ENCODE measurements around the gene SH3GLB1. TPM values are rescaled to one million over a fixed set of nuclear protein-coding genes. Genes with fewer than 3 reads are reported as not detected.
"Not testable (repeated sequence)": the region's sequence is repeated elsewhere in the genome, so short reads cannot be mapped to it uniquely, and the experiment has no call there.

Gene SH3GLB1
- total and polyA plus RNA-seq, 4 experiments from 2014 or later: 45.0 to 59.6 (median 55.0) TPM

DNA sequence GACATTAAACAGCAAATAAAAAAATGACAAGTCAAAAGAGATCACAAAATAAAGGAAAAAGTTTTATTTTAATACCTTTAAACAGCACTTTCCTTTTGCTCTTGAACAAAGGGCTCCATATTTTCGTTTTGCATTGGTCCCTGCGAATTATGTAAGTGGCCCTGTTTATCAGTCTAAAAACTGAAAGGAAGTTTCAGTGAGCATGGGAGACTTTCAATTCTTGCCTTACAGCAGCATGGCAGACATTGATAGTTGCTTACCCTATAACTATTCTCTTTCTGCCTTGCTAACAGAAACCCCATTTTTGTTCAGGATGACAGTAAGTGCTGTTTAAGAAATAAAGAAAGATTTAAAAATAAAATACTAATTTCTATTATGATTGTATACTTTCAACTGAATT is 5.2 kb upstream of the SH3GLB1 start:
- peaks cover 11% of the 10 kb centered on the region for H3K4me1 ChIP-seq (ENCODE audit: insufficient read depth, low read length)
- H3K4me3 Mint-ChIP-seq: no peak overlapping the region
- H3K4me3 ChIP-seq (ENCODE audit: low read length in 2 of 2): no peak overlapping the region
- H3K9me3 ChIP-seq (ENCODE audit: control insufficient read depth in 1 of 2, low read length in 2 of 2): no peaks in the 10 kb centered on the region
- H3K9me3 Mint-ChIP-seq: no peaks in the 10 kb centered on the region
- peaks cover 12 to 31% (median 15%) of the 10 kb centered on the region in 4 donors for H3K4me1 Mint-ChIP-seq
- peaks cover 0 to 3% of the 10 kb centered on the region in 2 donors for H3K27me3 Mint-ChIP-seq
- POLR2A ChIA-PET (ENCODE audit: partially characterized antibody): no interaction called here
- no peak overlapping the region for H3K27ac ChIP-seq (ENCODE audit: low read depth, low read length)
- intact Hi-C loops (cut with micrococcal nuclease): no loop called here
- no peaks in the 10 kb centered on the region for H3K36me3 ChIP-seq (ENCODE audit: insufficient read depth, low read length)
- H3K36me3 Mint-ChIP-seq: peaks cover 0 to 3% of the 10 kb centered on the region in 2 donors
- CTCF ChIA-PET (ENCODE audit: partially characterized antibody): no interaction called here
- no peak for DNase-seq
- no peaks in the 10 kb centered on the region for H3K27me3 ChIP-seq (ENCODE audit: insufficient read depth, low read length)
- no peak overlapping the region for H3K27ac Mint-ChIP-seq

DNA sequence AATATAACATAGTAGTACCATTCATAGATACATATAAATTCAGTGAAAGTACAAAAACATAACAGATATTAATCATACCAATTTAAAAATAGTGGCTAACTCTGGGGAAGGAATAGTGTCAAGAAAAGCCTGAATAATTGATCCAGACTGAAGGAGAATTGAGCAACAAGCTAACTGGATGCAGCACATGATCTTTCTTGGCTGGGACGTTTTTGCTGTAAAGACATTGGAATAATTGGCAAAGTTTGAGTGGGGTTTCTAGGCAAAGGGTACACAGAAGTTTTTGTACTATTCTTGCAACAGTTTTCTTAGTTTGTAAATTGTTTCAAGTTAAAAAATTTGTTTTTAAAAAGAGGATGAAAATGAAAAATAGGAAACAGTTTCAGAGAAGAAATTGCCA is 2.6 kb upstream of the SH3GLB1 start:
- peaks cover 0 to 15% of the 10 kb centered on the region in 2 donors for H3K36me3 Mint-ChIP-seq
- H3K9me3 Mint-ChIP-seq: no peaks in the 10 kb centered on the region
- peak overlapping the region in 4 of 7 donors; percentile 14 to 91 (median 32) for H3K27ac Mint-ChIP-seq
- no peak for DNase-seq
- H3K4me1 Mint-ChIP-seq: peaks cover 19 to 47% (median 25%) of the 10 kb centered on the region in 4 donors
- H3K4me3 ChIP-seq (ENCODE audit: low read length in 2 of 2): no peak overlapping the region
- H3K4me1 ChIP-seq (ENCODE audit: insufficient read depth, low read length): peaks cover 23% of the 10 kb centered on the region
- no peaks in the 10 kb centered on the region for H3K27me3 ChIP-seq (ENCODE audit: insufficient read depth, low read length)
- peaks cover 0 to 3% of the 10 kb centered on the region in 2 donors for H3K27me3 Mint-ChIP-seq
- ChIA-PET POLR2A (ENCODE audit: partially characterized antibody) (no interaction called here), CTCF (ENCODE audit: partially characterized antibody) (no interaction called here)
- H3K27ac ChIP-seq (ENCODE audit: low read depth, low read length): no peak overlapping the region
- no peaks in the 10 kb centered on the region for H3K36me3 ChIP-seq (ENCODE audit: insufficient read depth, low read length)
- H3K4me3 Mint-ChIP-seq: peak overlapping the region in 3 of 8 donors; percentile 6 to 46 (median 27)
- intact Hi-C loops (cut with micrococcal nuclease): loop anchor here (10.0 kb wide), 5 partner anchors 197 to 1983 kb away; partner anchors contain the start of genes BCL10 and PKN2
- no peaks in the 10 kb centered on the region for H3K9me3 ChIP-seq (ENCODE audit: control insufficient read depth in 1 of 2, low read length in 2 of 2)

GRCh38 chr1:86702954-86703494 is 1.4 kb upstream of the SH3GLB1 start:
- peak overlapping the region; percentile 94 for H3K27ac ChIP-seq (ENCODE audit: low read depth, low read length)
- Mint-ChIP-seq H3K4me1 (peaks cover 26 to 57% (median 35%) of the 10 kb centered on the region in 4 donors), H3K36me3 (peaks cover 5 to 15% of the 10 kb centered on the region in 2 donors), H3K27ac (peak overlapping the region; percentile 7 to 99 (median 98)), H3K4me3 (peak overlapping the region; percentile 67 to 96 (median 95))
- CTCF ChIA-PET (ENCODE audit: partially characterized antibody): interaction anchor here (1.1 to 5.3 kb wide), 18 partner anchors 8 to 319 kb away, joined by 3 to 165 read pairs (median 12); partner anchors contain the start of genes HS2ST1, ODF2L and SELENOF
- not testable (repeated sequence) for DNase-seq; H3K27me3 ChIP-seq (ENCODE audit: insufficient read depth, low read length); H3K9me3 ChIP-seq (ENCODE audit: control insufficient read depth in 1 of 2, low read length in 2 of 2); H3K9me3 Mint-ChIP-seq; H3K36me3 ChIP-seq (ENCODE audit: insufficient read depth, low read length); H3K27me3 Mint-ChIP-seq
- peaks cover 36% of the 10 kb centered on the region for H3K4me1 ChIP-seq (ENCODE audit: insufficient read depth, low read length)
- peak overlapping the region in 1 of 2 donors; percentile 60 for H3K4me3 ChIP-seq (ENCODE audit: low read length in 2 of 2)
- intact Hi-C loops (cut with micrococcal nuclease): loop anchor here (10.0 kb wide), 5 partner anchors 198 to 1982 kb away; partner anchors contain the start of genes BCL10 and PKN2
- POLR2A ChIA-PET (ENCODE audit: partially characterized antibody): interaction anchor here (1.0 to 4.4 kb wide), 13 partner anchors 13 to 627 kb away, joined by 3 to 133 read pairs (median 12); partner anchors contain the start of genes HS2ST1, LMO4, ODF2L and SELENOF

- Mint-ChIP-seq H3K27me3 (peaks cover 0 to 3% of the 10 kb centered on the region in 2 donors), H3K4me1 (peaks cover 26 to 60% (median 39%) of the 10 kb centered on the region in 4 donors), H3K36me3 (peaks cover 5 to 15% of the 10 kb centered on the region in 2 donors), H3K27ac (peak overlapping the region; percentile 91 to 99 (median 98)), H3K9me3 (no peaks in the 10 kb centered on the region), H3K4me3 (peak overlapping the region; percentile 92 to 99 (median 95))
- intact Hi-C loops (cut with micrococcal nuclease): loop anchor here (1.0 to 10.0 kb wide), 10 partner anchors 17 to 1981 kb away; partner anchors contain the start of genes BCL10, HS2ST1, ODF2L and PKN2
- CTCF ChIA-PET (ENCODE audit: partially characterized antibody): interaction anchor here (0.7 to 5.3 kb wide), 33 partner anchors 9 to 1708 kb away, joined by 3 to 165 read pairs (median 8); partner anchors contain the start of genes HS2ST1, ODF2L and SELENOF
- DNase-seq: no peak
- no peaks in the 10 kb centered on the region for H3K27me3 ChIP-seq (ENCODE audit: insufficient read depth, low read length)
- no peaks in the 10 kb centered on the region for H3K36me3 ChIP-seq (ENCODE audit: insufficient read depth, low read length)
- H3K4me1 ChIP-seq (ENCODE audit: insufficient read depth, low read length): peaks cover 43% of the 10 kb centered on the region
- peak overlapping the region; percentile 94 for H3K27ac ChIP-seq (ENCODE audit: low read depth, low read length)
- no peaks in the 10 kb centered on the region for H3K9me3 ChIP-seq (ENCODE audit: control insufficient read depth in 1 of 2, low read length in 2 of 2)
- POLR2A ChIA-PET (ENCODE audit: partially characterized antibody): interaction anchor here (0.6 to 4.4 kb wide), 33 partner anchors 9 to 1980 kb away, joined by 3 to 133 read pairs (median 5); partner anchors contain the start of genes HS2ST1, LMO4, ODF2L and PKN2
- H3K4me3 ChIP-seq (ENCODE audit: low read length in 2 of 2): peak overlapping the region; percentile 60 to 87
These were observed 499 bp upstream of the SH3GLB1 start for GRCh38 chr1:86703696-86704457.

DNA sequence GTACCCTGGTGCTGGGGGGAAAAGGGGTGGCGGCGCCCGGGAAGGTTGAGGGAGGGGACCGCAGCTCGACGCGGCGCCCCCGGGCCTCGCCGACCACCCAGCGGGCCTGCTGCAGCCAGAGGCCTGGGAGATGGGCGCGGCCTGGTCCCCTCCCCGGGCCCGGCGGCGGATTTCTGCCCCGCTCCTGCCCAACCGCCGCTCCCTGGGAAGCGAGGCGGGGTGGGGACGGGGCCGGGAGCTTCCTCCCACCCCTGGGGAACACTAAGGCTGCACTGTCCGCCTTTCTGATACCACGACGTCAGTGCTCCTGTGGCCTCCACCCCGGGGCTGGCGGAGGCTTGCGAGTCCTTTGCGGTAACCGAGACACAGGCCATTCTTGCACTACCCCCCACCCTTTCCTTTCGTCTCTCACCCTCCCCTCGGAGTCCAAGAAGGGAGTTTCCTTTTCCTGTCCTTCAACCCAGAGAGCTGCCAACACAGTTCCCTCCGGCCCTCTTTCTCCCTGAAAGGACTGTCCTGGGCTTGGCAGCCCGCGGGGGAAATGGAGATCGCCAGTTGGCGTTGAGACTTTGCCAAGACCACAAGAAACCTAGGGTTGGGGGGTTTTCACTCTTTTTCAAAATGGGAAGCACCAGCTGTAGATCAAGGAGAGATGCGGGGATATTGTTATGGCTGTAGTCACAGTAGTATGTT is 742 bp downstream of the SH3GLB1 start:
- CTCF ChIA-PET (ENCODE audit: partially characterized antibody): interaction anchor here (0.6 to 5.3 kb wide), 30 partner anchors 10 to 761 kb away, joined by 3 to 165 read pairs (median 9); partner anchors contain the start of genes HS2ST1 and SELENOF
- Mint-ChIP-seq H3K9me3 (no peaks in the 10 kb centered on the region), H3K27ac (peak overlapping the region; percentile 91 to 99 (median 98)), H3K27me3 (peaks cover 0 to 3% of the 10 kb centered on the region in 2 donors), H3K4me3 (peak overlapping the region; percentile 95 to 99 (median 98)), H3K36me3 (peaks cover 8 to 18% of the 10 kb centered on the region in 2 donors), H3K4me1 (peaks cover 33 to 70% (median 45%) of the 10 kb centered on the region in 4 donors)
- POLR2A ChIA-PET (ENCODE audit: partially characterized antibody): interaction anchor here (0.6 to 4.4 kb wide), 30 partner anchors 11 to 1979 kb away, joined by 3 to 133 read pairs (median 7); partner anchors contain the start of genes HS2ST1, LMO4, ODF2L and PKN2
- no peaks in the 10 kb centered on the region for H3K27me3 ChIP-seq (ENCODE audit: insufficient read depth, low read length)
- intact Hi-C loops (cut with micrococcal nuclease): loop anchor here (1.0 to 10.0 kb wide), 10 partner anchors 16 to 1980 kb away; partner anchors contain the start of genes BCL10, HS2ST1, ODF2L and PKN2
- H3K36me3 ChIP-seq (ENCODE audit: insufficient read depth, low read length): no peaks in the 10 kb centered on the region
- peak overlapping the region; percentile 60 to 93 for H3K4me3 ChIP-seq (ENCODE audit: low read length in 2 of 2)
- peak in 4 of 5 donors; percentile 35 to 65 (median 44) for DNase-seq
- peak overlapping the region; percentile 94 for H3K27ac ChIP-seq (ENCODE audit: low read depth, low read length)
- peaks cover 55% of the 10 kb centered on the region for H3K4me1 ChIP-seq (ENCODE audit: insufficient read depth, low read length)
- no peaks in the 10 kb centered on the region for H3K9me3 ChIP-seq (ENCODE audit: control insufficient read depth in 1 of 2, low read length in 2 of 2)

DNA sequence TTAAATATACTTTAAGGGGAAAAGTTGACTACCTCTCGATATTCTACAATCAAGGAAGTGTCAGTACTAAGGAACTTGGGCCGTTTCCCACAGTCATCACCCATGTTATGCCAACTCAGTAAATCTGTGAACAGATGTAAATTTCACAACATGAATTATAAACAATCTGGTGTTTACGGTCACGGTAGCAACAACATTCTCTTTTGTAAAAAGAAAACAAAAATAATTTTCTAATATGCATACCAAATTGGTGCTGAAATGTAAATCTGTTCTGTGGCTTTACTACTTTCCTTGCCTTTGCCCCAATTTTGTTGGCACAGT is 1.2 kb downstream of the SH3GLB1 start:
- Histone ChIP-seq H3K27ac (ENCODE audit: low read depth, low read length) (peak overlapping the region; percentile 94), H3K36me3 (ENCODE audit: insufficient read depth, low read length) (no peaks in the 10 kb centered on the region), H3K9me3 (ENCODE audit: control insufficient read depth in 1 of 2, low read length in 2 of 2) (no peaks in the 10 kb centered on the region), H3K27me3 (ENCODE audit: insufficient read depth, low read length) (no peaks in the 10 kb centered on the region), H3K4me1 (ENCODE audit: insufficient read depth, low read length) (peaks cover 59% of the 10 kb centered on the region), H3K4me3 (ENCODE audit: low read length in 2 of 2) (peak overlapping the region; percentile 60 to 93)
- DNase-seq: peak in 2 of 5 donors; percentile 6 to 8
- CTCF ChIA-PET (ENCODE audit: partially characterized antibody): interaction anchor here (0.6 to 5.3 kb wide), 12 partner anchors 11 to 760 kb away, joined by 3 to 165 read pairs (median 14); partner anchors contain the start of genes HS2ST1, ODF2L and SELENOF
- intact Hi-C loops (cut with micrococcal nuclease): loop anchor here (2.0 to 10.0 kb wide), 6 partner anchors 15 to 1979 kb away; partner anchors contain the start of genes BCL10 and PKN2
- H3K27me3 Mint-ChIP-seq: no peaks in the 10 kb centered on the region
- H3K36me3 Mint-ChIP-seq: peaks cover 8 to 18% of the 10 kb centered on the region in 2 donors
- POLR2A ChIA-PET (ENCODE audit: partially characterized antibody): interaction anchor here (1.4 to 4.4 kb wide), 11 partner anchors 10 to 1978 kb away, joined by 3 to 133 read pairs (median 18); partner anchors contain the start of genes HS2ST1, ODF2L, PKN2 and SELENOF
- H3K27ac Mint-ChIP-seq: peak overlapping the region; percentile 91 to 99 (median 97)
- H3K9me3 Mint-ChIP-seq: no peaks in the 10 kb centered on the region
- peak overlapping the region; percentile 95 to 99 (median 98) for H3K4me3 Mint-ChIP-seq
- peaks cover 32 to 69% (median 47%) of the 10 kb centered on the region in 4 donors for H3K4me1 Mint-ChIP-seq
